Measurements from ENCODE around the gene FOXN4.

The FOXN4 gene

GRCh38 chr12:109304485-109304884 is 4.6 kb downstream of the FOXN4 start:
- DNase-seq = no peak

- no peak for DNase-seq
Measured at GRCh38 chr12:109302770-109303169, 6.3 kb downstream of the FOXN4 start.

GRCh38 chr12:109302358-109302757 is 6.7 kb downstream of the FOXN4 start:
- DNase-seq = no peak

- DNase-seq = no peak
Measured at GRCh38 chr12:109301643-109302168, 7.4 kb downstream of the FOXN4 start.

- no peak for DNase-seq
Measured at GRCh38 chr12:109299849-109300248, 9.2 kb downstream of the FOXN4 start.

- no peak for DNase-seq
Measured at GRCh38 chr12:109296431-109296830, 12.7 kb downstream of the FOXN4 start.

GRCh38 chr12:109295764-109296425 is 13.2 kb downstream of the FOXN4 start:
- no peak for DNase-seq

- no peak for DNase-seq
Measured at GRCh38 chr12:109294286-109294796, 14.7 kb downstream of the FOXN4 start.

- DNase-seq = no peak
Measured at GRCh38 chr12:109293106-109293505, 16.0 kb downstream of the FOXN4 start.

- DNase-seq = no peak
Measured at GRCh38 chr12:109292342-109292711, 16.8 kb downstream of the FOXN4 start.

- no peak for DNase-seq
Measured at GRCh38 chr12:109291521-109292341, 17.4 kb downstream of the FOXN4 start.

GRCh38 chr12:109291117-109291516 is 18.0 kb downstream of the FOXN4 start:
- DNase-seq = no peak

- DNase-seq = no peak
Measured at GRCh38 chr12:109290061-109290460, 19.0 kb downstream of the FOXN4 start.

GRCh38 chr12:109289551-109289950 is 19.5 kb downstream of the FOXN4 start:
- DNase-seq = no peak

GRCh38 chr12:109289004-109289403 is 20.1 kb downstream of the FOXN4 start:
- no peak for DNase-seq

- no peak for DNase-seq
Measured at GRCh38 chr12:109288571-109288970, 20.5 kb downstream of the FOXN4 start.

GRCh38 chr12:109287811-109288469 is 21.1 kb downstream of the FOXN4 start:
- DNase-seq = no peak

GRCh38 chr12:109287181-109287580 is 21.9 kb downstream of the FOXN4 start:
- no peak for DNase-seq

GRCh38 chr12:109286652-109287051 is 22.4 kb downstream of the FOXN4 start:
- no peak for DNase-seq

- DNase-seq = no peak
Measured at GRCh38 chr12:109286252-109286651, 22.8 kb downstream of the FOXN4 start.

- no peak for DNase-seq
Measured at GRCh38 chr12:109284392-109284791, 24.7 kb downstream of the FOXN4 start.

- no peak for DNase-seq
Measured at GRCh38 chr12:109281452-109281851, 27.6 kb downstream of the FOXN4 start.

- DNase-seq = no peak
Measured at GRCh38 chr12:109279525-109279924, 29.6 kb downstream of the FOXN4 start.

Measured in stimulated activated CD4-positive, alpha-beta T cell treated with anti-CD3 and anti-CD28 coated beads, Interleukin-2, amount 100 ng/mL, for 48 hours (primary cell).